ENCODE measurements around the gene TFEB.

Gene TFEB

DNA sequence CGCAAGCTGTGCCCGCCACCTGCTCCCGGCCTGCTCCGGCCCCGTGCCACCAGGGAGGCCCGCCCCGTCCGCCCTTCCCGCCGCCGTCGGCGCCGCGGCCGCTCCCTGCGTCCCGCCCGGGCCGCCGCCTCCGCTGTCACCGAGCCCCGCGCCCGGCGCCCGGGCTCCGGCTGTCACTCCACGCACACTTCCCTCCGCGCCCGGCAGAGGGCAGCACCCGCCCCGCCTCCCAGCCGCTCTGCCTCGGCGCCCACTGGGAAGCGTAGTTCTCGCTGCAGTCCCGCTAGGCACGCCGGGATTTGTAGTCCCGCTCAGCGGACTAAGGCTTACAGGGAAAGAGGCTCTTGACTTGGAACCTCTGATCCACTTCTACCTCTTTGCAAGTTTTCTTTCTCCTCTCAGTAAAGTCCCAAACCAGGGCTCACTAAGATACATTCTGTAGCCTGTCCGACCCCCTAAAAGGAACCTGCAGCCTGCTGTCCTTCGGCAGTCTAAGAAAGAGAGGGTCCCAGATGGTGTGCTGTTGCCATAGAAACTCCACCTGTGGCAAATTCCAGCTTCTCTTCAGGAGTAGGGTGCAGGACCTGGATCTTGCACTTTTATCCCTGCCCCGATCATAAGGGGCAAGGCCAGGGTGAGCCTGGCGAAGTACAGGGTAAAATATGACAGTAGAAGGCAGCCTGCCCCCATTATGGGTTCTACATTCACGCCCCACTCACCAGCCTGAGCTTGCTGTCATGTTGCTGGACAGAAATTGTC is at the start of gene TFEB:
TSS of gene TFEB (minus strand) at position 182 of the 759 bp plus-strand sequence. CDS start 44,395 bp downstream, outside the sequence.
- DNase-seq (ENCODE audit: low read depth in 4 of 4, low spot score in 1 of 4), result peak; percentile 82 to 95 (median 90)

DNA sequence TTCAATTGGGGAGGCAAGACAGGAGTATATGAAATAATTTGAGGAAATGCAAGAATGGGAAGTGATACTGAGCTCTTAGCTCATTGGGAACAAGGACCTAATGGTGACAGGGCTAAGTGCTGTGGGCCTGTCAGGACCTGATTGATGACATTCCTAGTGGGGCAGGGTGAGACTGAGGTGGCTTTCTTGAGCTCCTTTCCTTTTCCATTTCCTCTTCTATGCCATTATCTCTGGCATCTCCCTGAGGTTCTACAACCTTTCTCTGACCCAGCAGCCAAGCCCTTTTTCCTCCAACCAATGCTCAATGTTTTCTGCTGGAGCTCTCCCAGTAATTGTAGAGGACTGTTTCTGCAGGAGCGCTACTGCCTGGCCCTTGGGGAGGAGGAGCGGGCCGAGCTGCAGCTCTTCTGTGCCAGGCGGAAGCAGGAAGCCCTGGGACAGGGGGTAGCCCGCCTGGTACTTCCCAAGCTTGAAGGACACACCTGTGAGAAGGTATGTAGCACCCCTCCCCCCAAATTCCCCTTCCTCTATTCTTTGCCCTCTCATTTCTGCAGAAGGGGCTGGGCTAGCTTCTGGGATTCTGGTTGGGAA is 49.3 kb upstream of the TFEB start:
- no peak for DNase-seq (ENCODE audit: low read depth in 4 of 4, low spot score in 1 of 4)

DNA sequence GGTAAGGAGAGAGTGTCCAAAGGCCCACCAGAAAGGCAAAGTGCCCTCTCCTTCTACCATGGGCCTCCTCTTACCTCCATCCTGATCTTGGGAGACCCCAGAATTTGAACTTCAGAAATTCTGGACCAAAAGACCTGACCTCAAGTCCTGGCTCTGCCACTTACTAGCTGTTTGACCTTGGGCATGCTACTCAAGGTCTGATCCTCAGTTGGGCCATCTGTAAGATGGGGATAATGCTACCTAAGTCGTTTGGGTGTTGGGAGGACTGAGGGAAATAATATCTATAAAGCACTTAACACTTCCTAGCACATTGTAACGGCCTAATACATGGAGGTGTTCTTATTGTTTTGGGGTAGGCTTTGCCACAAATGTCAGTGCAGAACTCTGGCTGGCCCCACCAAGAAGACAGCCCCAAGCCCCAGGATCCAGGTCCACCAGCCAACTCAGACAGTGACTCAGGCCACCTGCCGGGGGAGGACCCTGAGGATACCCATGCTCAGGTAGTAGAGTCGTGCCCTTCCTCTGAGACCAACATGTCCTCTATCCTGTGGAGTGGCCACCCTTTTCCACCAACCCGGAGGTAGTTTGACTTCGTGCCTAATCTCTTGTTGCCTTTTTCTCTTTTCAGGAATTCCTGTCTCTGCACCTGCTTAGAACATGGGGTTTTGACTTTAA is 47.8 kb upstream of the TFEB start:
- no peak for DNase-seq (ENCODE audit: low read depth in 4 of 4, low spot score in 1 of 4)

DNA sequence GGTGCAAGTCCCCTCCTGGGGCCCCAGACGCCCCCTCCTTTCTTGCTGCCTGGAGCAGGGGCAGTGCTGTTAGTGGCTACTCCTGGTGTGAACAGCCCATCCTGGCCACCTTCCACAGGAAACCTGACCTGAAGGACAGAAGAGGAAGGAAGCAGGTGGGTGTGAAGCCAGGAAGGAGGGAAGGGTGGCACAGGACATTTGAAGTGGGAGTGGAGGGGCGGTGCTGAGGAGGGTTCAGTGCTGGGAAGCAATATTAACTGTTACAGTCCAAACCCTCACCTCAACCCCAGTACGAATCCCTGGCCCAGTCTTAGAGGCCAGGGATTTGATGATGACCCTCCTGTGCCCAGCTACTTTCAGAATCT is 45.9 kb upstream of the TFEB start:
- no peak for DNase-seq (ENCODE audit: low read depth in 4 of 4, low spot score in 1 of 4)

DNA sequence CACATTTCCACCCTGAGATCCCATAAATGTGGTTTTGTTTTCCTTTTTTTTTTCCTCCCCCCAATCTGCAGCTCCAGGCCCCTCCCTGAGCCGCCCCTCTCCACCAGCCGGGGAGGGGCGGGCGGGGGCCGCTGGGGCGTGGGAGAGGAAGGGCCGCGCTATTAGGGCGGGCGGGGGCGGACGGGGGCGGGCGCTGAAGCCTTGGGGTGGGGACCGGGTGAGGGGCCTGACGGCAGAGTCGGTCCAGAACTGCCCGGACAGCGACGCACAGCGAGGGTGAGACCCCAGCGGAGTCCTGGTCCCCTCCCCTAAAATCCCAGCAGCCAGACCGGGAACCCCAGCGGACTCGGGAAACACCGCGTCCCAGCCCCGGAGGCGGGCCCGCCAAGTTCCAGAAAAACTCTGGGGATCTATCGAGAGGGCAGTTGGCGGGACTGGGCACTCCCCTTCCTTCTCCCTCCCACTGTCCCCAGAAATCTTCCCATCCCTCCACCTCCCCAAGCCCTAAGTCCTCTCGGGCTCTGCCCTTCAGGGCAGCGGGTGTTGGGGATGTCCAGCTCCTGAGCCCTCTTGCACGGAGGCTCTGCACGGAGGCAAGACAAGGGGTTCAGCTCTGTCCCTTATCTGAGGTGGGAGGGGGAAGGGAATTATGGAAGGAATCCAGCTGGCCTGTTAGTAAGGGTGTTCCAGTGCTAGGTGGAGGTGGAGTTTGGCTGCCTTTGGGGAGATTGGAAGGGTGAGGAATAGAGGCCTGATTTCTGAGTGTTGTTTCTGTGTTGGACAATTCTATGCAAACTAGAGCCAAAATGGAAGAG is 45.4 kb upstream of the TFEB start, which contains the start of gene PRICKLE4:
TSS of gene PRICKLE4 (plus strand) at position 232 of the 815 bp plus-strand sequence. CDS start 2,692 bp downstream, outside the sequence.
- no peak for DNase-seq (ENCODE audit: low read depth in 4 of 4, low spot score in 1 of 4)

DNA sequence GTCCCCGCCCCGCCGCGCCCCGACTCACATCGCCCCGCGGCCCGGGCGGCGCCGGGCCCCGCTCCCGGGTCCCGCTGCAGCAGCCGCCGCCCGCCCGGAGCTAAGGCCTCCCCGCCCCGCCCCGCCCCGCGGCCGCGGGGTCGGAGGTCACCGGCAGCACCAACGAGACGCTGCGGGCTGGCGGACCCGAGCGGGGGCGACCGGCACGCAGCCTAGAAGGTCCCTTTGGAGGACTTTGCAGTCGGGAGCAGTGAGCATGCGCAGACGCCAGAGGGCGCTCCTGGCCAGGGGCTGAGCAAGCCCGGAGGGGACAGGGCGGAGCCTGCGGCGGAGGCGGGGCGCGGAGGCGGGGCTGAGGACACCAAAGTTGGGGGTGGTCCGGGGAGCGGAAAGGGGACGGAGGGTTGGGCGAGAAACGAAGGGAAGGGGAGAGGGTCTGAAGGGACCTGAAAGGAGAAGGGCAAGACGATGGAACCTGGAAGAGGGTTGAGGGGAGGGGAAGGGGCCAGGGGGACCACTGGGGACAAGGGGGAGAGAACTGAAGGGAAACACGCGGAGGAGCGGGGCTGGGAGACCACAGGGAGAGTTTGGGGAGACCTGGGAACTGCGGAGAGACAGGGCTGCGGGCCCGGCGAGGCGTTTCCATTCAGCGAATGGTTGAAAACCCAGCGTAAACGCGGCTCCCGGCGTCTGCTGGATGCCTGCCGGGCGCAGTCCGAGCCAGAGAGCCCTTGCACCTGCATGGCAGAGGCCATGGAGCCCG is 44.6 kb upstream of the TFEB start, which contains the start of gene FRS3:
TSS of gene FRS3 (minus strand) at position 113 of the 763 bp plus-strand sequence. CDS start 2,913 bp downstream, outside the sequence.
- peak; percentile 99 to 100 (median 100) for DNase-seq (ENCODE audit: low read depth in 4 of 4, low spot score in 1 of 4)

DNA sequence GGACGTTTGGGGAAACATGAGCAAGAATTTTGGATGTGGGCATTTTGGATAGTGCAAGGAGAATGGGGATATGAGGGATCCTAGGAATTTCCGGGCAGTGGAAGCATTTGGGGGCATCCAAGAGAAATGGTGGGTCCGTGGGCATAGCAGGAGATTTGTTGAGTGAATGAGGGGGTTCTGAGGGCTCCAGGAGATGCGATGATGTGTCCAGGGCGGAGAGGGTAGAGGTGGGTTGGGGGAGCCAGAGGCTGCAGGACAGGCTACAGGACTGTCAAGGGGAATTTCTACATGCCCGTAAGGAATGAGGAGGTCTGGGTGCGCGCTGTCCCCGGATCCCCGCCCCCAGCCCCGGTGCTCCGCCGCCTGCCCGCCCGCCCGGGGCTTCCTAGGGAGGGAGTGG is 43.9 kb upstream of the TFEB start:
- DNase-seq (ENCODE audit: low read depth in 4 of 4, low spot score in 1 of 4), result no peak

DNA sequence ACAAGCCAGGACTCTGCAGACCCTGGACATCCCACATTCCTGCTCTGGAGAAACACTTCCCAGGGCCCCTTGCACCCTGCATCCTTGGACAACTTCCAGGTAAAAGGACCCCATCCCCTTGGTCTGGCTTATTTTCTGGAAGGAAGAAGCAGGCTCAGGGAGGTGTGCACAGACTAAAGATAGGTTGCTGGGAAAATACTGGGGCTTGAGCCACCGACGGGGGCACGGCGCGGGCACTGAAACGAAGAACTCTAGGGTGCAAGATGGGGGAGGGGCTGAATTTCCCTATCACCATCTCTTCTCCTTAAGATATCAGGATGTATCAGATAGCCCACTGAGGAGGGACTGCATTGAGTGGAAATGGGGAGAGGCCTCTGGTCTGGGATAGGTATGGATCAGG is 43.5 kb upstream of the TFEB start:
- DNase-seq (ENCODE audit: low read depth in 4 of 4, low spot score in 1 of 4), result no peak

DNA sequence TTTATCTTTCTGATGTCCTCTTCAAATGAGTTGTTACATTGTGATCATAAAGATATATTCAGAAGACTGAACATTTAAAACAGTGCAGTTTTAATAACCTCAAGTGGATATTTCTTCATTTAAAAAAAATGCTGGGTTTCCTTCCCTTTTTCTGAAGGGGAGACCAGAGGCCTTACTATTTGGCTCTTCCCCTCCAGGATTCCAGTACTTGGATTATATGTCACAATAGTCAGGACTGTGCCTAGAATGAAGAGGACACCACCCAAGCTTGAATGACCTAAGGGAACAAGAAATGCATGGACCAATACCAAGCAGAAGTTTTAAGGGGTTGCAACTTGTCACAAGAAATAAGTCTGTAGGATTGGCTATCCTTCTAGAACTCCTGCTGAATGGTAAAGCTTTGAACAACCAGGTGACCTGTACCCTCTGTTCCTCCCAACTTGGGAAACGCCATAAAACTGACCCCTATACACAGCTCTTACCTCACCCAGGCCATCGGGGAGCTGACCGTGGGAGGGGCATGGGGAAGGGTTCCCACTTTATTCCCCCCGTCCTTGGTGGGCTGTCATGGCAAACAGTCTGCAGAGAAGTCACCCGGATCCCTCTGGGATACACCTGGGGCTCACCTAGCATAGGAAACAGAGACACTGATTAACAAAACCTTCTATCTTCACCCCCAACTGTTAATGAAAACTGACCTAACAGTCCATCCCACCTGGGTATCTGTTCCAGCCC is 42.3 kb upstream of the TFEB start:
- no peak for DNase-seq (ENCODE audit: low read depth in 4 of 4, low spot score in 1 of 4)

DNA sequence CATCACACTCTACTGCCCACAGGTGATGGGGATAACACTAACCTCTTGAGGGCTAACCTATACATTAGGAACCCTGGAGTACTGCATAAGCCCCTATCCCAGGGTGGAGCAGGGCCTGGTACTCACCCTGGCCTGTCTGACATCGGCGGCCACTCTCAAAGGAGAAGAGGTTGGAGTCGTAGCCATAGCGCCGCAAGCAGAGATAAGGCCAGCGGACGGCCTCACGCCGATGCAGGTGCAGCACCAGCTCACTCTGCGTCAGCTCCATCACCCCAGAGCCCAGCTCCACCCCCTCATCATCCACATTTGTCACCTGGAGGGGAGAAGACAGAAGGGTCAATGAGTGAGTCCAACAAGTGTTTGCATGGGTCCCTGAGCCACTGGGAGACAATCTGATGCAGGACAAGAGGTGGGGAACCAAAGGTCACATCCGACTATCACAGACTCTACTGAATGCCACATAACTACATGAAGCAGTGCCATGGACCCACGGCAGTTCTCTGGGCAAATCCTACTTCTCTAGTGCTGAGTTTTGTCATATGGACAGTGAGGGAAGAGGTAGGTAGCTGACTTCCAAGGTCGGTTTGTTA is 40.0 kb upstream of the TFEB start:
- no peak for DNase-seq (ENCODE audit: low read depth in 4 of 4, low spot score in 1 of 4)

DNA sequence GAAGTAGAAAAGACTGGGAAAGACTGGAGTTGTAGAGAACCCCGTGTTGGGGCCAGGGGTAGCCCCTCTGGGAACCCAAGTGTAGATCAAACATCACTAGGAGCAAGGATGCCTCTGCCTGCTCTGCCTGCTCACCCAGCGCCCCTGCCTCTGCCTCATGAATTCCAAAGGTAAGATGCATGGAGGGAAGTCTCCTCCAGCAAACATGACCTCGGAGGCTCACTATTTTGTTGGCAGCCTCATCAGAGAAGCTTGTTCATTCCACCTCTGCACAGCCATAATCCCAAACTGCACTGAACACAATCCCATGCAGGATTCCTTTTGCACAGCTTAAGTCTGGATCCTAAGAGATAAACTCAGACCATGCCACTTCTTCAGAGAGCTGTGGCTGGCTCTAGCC is 39.4 kb upstream of the TFEB start:
- DNase-seq (ENCODE audit: low read depth in 4 of 4, low spot score in 1 of 4), result no peak

DNA sequence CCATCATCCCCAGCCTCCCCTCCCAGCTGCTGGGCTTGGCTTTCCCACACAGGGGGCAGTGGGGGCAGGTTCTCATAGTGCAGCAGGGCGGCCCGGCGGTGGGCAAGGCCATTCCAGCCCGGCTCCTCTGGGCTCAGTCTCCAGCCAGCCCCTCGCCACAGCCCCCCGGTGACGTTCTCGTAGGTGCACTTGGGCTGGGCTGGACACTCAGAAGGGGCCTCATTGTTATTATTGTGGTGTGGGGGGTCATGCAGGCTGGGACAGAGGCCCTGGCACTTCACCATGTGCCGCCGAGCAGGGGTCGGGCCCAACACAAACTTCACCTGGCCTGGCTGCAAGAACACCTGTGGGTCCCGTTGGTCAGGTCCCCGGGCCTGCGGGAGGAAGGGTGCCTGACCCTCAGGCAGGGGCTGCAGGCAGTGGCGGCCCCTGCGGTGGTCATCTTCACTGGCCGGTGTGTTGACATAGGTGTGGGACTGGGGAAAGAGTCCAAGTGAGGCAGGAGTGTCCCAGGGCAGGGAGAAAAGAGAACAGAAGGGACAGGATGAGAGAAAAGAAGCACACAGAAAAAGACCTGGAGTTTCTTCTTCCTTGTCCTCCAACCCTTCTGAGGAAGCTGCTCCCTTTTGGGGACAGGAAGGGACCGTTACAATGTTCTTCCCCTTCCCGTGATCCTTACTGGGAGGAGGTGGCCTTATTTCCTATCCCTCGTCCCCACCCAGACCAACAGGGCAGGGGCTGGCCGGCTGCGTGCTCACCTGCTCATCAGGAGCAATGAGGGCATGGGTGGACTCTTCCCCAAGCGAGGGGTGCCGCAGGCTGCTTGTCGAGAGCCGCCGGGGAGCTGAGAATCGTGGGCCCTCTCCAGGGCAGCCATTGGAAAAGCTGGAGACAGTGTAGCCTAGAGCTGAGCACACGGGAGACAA is 35.9 kb upstream of the TFEB start:
- no peak for DNase-seq (ENCODE audit: low read depth in 4 of 4, low spot score in 1 of 4)

DNA sequence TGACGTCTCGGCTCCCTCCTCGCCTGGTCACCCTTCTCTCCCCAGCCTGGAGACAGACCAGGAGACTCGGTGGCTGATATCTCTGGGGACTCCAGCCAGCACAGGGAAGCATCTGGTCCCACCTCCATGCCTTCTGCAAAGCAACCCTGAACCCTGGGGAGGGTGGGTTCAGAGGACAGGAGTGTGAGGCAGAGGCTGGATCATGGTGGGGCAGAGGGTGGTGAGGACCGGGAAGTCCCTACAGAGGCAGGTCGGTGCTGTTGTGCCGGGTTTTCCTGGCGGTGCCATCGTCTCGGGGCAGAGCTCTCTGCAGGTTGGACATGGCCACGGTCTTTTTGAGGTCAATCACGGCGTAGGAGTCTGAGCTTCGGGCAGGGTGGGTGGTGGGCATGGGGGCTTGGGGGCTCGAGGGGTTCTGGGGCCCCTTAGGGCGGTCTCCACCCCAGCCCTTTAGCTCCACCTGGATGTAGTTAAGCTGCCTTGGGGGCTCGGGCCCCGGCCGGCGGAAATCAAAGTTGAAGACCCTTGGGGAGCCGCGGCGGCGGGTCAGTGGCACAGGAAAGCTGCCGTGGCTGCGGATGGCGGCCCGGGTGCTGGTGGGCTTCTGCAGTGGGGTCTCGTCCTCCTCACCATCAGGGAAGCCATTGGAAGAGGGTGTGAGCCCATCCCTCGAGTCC is 35.1 kb upstream of the TFEB start:
- DNase-seq (ENCODE audit: low read depth in 4 of 4, low spot score in 1 of 4), result no peak

DNA sequence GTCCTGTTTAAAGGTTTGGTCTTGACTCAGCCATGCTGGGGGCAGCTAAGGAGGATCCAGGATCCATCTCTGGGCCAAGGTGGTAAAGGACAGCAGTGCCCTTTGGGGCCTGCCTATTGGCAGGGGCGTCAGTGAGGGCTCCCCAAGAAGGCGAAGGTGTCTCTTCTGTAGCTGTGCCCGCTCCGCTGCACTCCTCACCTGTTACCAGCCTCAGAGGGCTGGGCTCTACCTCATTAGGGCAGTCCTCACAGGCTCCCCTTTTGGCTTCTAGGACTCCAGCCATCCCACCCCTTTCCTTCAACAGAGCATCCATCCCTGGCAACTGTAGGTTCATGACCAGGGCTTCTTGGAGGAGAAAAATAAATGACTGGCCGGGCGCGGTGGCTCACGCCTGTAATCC is 34.0 kb upstream of the TFEB start:
- DNase-seq (ENCODE audit: low read depth in 4 of 4, low spot score in 1 of 4), result no peak

DNA sequence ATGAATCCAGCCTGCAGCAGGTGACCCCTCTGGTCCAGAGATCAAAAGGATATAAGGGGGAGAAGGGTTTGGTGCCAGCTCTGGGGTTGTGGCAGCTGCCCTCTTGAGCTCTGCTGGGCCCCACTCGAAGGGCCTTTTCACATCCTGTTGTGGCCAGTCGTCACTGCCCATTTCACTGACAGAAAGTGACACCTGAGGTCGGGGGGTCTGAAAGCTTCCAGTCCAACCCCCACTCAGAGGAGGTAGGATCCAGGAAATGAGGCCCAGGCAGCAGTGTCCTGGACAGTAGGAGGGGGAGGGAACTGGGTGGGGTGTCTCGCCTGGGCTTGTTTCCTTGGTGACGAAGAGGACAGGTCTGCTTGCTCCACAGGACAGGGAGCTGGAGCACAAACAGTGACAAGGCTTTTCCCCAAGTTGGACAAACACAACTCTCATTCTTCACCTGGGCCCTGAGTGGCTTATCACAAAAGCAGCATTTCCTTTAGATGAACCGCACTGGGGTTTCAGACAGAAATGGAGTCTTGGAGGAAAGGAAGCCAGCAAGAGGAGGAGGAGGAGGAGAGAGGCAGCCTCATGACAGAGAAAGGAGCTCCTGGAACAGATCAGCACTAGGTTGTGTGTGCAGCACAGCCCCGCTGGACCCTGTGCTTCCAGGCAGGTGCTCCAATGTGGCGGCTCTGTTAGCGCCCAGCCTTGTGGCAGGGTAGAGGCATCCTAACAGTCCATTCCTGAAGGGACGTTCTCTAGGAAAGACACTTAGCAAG is 33.3 kb upstream of the TFEB start:
- DNase-seq (ENCODE audit: low read depth in 4 of 4, low spot score in 1 of 4), result no peak

DNA sequence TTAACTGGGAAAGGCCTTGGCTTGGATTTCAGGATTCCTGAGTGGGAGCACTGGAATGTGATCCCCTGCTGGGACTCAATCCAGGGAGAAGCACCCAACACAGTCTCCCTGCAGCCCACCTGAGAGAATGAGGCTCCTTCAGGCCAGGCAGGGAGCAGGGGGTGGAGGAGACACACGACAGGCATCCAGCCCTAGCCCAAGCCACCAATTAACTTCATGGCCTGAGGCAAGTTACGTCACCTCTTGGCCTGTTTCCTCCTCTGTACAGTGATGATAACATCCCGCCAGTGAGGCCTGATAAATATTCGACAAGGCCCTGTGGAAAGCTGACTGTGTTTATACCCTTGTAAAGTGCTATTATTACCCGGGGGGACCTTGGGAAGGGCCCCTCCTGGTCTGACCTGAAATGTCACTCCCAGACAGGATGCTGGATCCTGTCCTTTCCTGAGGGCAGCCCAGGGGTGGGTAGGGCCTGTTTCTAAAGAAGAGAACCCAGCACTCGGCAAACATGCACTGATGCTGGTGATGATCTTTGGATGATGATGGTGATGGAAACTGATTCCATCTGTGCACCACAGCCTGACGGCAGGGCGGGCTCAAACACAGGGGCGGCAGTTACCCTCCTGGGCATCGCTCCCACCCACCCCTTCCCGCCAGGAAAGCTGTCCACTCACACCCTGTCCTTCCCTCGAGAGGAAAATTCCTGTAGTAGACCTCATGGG is 31.9 kb upstream of the TFEB start:
- no peak for DNase-seq (ENCODE audit: low read depth in 4 of 4, low spot score in 1 of 4)

All from stimulated activated CD4-positive, alpha-beta T cell treated with anti-CD3 and anti-CD28 coated beads, Interleukin-1b, Interleukin-23, amount 100 ng/mL, for 24 hours (primary cell).